ENCODE measurements around the gene PID1. TPM values are rescaled to one million over a fixed set of nuclear protein-coding genes. Genes with fewer than 3 reads are reported as not detected.

Gene PID1
- total RNA-seq, 2 donors from 2014 or later, result 30.2 to 40.3 TPM

- no peaks in the 10 kb centered on the region for H3K9me3 ChIP-seq
- no peak for TF ChIP-seq CTCF (IDR thresholded peaks at IDR 0.05)
These were observed 175.6 kb downstream of the PID1 start for GRCh38 chr2:229095472-229095871.

GRCh38 chr2:229090225-229090624 lies 180.9 kb downstream of the PID1 start:
- no peak for TF ChIP-seq CTCF (IDR thresholded peaks at IDR 0.05)
- intact Hi-C loops (cut with DNase I), result no loop called here
- Histone ChIP-seq H3K27ac (no peak overlapping the region), H3K36me3 (no peaks in the 10 kb centered on the region), H3K4me3 (no peak overlapping the region), H3K9me3 (no peaks in the 10 kb centered on the region), H3K4me1 (no peaks in the 10 kb centered on the region), H3K9ac (ENCODE audit: low read depth in 2 of 2, low read length in 2 of 2) (no peak overlapping the region), H3K27me3 (no peaks in the 10 kb centered on the region)
- DNase-seq, result peak; percentile 23

More at GRCh38 chr2:229095472-229095871, 175.6 kb downstream of the PID1 start:
- Histone ChIP-seq H3K36me3 (no peaks in the 10 kb centered on the region), H3K27ac (no peak overlapping the region), H3K4me1 (no peaks in the 10 kb centered on the region), H3K4me3 (no peak overlapping the region), H3K27me3 (no peaks in the 10 kb centered on the region), H3K9ac (ENCODE audit: low read depth in 2 of 2, low read length in 2 of 2) (no peak overlapping the region)
- intact Hi-C loops (cut with DNase I), result no loop called here
- DNase-seq, result no peak

- no peak for DNase-seq
- TF ChIP-seq CTCF (IDR thresholded peaks at IDR 0.05), result no peak
- no peak overlapping the region for H3K27ac ChIP-seq
- H3K36me3 ChIP-seq, result no peaks in the 10 kb centered on the region
- no peak overlapping the region for H3K9ac ChIP-seq (ENCODE audit: low read depth in 2 of 2, low read length in 2 of 2)
- no peaks in the 10 kb centered on the region for H3K4me1 ChIP-seq
- no peaks in the 10 kb centered on the region for H3K9me3 ChIP-seq
- H3K27me3 ChIP-seq, result no peaks in the 10 kb centered on the region
- intact Hi-C loops (cut with DNase I), result no loop called here
- H3K4me3 ChIP-seq, result no peak overlapping the region
These were observed 181.3 kb downstream of the PID1 start for GRCh38 chr2:229089776-229090175.

GRCh38 chr2:229088966-229089700 lies 182.0 kb downstream of the PID1 start:
- DNase-seq, result no peak
- H3K9me3 ChIP-seq, result no peaks in the 10 kb centered on the region
- no peak for TF ChIP-seq CTCF (IDR thresholded peaks at IDR 0.05)
- H3K4me3 ChIP-seq, result no peak overlapping the region
- intact Hi-C loops (cut with DNase I), result no loop called here
- H3K27ac ChIP-seq, result no peak overlapping the region
- no peaks in the 10 kb centered on the region for H3K27me3 ChIP-seq
- H3K4me1 ChIP-seq, result peaks cover 2% of the 10 kb centered on the region
- no peak overlapping the region for H3K9ac ChIP-seq (ENCODE audit: low read depth in 2 of 2, low read length in 2 of 2)
- no peaks in the 10 kb centered on the region for H3K36me3 ChIP-seq

- H3K9me3 ChIP-seq, result no peaks in the 10 kb centered on the region
- no peak overlapping the region for H3K9ac ChIP-seq (ENCODE audit: low read depth in 2 of 2, low read length in 2 of 2)
- H3K27me3 ChIP-seq, result no peaks in the 10 kb centered on the region
- H3K4me3 ChIP-seq, result no peak overlapping the region
- no peak for DNase-seq
- H3K4me1 ChIP-seq, result peaks cover 3% of the 10 kb centered on the region
- intact Hi-C loops (cut with DNase I), result no loop called here
- H3K27ac ChIP-seq, result no peak overlapping the region
- TF ChIP-seq CTCF (IDR thresholded peaks at IDR 0.05), result no peak
- H3K36me3 ChIP-seq, result no peaks in the 10 kb centered on the region
These were observed 182.6 kb downstream of the PID1 start for GRCh38 chr2:229088517-229088913.

All from colonic mucosa (tissue), 4 donors.